GM19372 (cell line): Measurements from ENCODE around the gene JPH2.
"Not testable (repeated sequence)": the region's sequence is repeated elsewhere in the genome, so short reads cannot be mapped to it uniquely, and the experiment has no call there.

ENCODE experiments used
- ATAC-seq: cut with Tn5 transposase; IDR thresholded peaks from one replicate; pipeline ENCODE4 v1.9.1; 2021; ENCODE audit warnings: mild to moderate bottlenecking, low read depth, moderate library complexity; ENCODE audit not compliant: unreplicated experiment

Gene JPH2

GRCh38 chr20:44212792-44213191, 25.8 kb upstream of the JPH2 start:
- no peak for ATAC-seq

- peak; percentile 5 for ATAC-seq
Observed at GRCh38 chr20:44211177-44212039, 24.4 kb upstream of the JPH2 start.

GRCh38 chr20:44210406-44211176, 23.6 kb upstream of the JPH2 start, which contains the start of gene OSER1:
Gene OSER1, minus strand, starts transcription at chr20:44210771. Its CDS starts 3,814 bp downstream, at chr20:44206957.
- ATAC-seq = peak; percentile 78

- ATAC-seq = no peak
Observed at GRCh38 chr20:44209686-44210405, 22.9 kb upstream of the JPH2 start.

DNA sequence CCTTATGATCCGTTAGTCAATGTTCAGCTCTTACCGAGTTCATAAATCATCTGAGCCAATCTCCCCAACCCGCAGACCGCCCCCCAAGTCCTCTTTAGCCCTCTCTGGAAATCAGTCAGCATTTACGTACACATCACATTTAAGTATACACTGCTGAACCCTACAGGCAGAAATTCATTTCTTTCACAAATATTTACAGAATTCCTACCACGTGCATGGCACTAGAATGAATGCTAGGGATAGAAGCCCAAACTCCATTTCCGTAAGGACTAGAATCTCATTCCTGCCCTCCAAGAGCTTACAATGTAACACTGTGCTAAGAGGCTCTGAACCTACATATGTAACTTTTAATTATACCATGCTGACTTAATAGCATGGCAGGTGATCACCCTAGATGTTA, 21.8 kb upstream of the JPH2 start:
- no peak for ATAC-seq

- no peak for ATAC-seq
Observed at GRCh38 chr20:44208165-44208564, 21.2 kb upstream of the JPH2 start.

DNA sequence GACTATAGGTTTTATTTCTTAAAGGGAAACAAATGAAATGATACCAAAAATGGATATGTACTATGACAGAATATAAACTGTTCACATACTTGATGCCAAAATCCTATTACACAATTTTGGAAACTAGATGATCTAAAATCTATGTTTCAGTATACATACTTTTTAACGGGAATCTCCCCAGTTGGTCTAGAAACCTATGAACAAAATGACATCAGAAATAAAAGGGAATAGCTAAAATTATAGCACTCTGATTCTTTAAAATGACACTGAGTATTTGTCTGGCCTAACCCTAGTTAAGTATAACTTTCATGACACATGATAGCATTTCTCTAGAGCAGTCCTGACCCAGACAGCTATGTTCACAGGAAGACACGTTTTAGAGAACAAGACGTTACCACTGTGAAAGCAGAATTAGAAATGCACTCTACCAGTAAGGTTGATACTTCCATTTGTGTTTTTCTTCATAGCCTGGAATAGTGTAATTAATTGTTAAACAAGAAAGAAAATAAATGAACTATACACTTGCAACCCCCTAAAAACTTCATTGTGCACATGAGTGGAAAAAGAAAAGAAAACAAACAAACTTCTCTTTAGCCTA, 20.2 kb upstream of the JPH2 start:
- no peak for ATAC-seq

- ATAC-seq = no peak
Observed at GRCh38 chr20:44206132-44206531, 19.1 kb upstream of the JPH2 start.

DNA sequence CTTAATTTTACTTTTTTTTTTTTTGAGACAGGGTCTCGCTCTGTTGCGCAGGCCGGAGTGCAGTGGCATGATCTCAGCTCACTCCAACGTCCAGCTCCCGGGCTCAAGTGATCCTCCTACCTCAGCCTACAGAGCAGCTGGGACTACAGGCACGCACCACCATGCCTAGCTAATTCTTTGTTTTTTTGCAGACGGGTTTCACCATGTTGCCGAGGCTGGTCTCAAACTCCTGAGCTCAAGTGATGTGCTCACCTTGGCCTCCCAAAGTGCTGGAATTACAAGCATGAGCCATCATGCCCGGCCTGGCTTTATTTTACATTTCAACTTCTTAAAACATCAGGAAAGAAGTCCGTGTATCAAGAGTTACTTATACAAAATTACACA, 17.8 kb upstream of the JPH2 start:
- no peak for ATAC-seq

DNA sequence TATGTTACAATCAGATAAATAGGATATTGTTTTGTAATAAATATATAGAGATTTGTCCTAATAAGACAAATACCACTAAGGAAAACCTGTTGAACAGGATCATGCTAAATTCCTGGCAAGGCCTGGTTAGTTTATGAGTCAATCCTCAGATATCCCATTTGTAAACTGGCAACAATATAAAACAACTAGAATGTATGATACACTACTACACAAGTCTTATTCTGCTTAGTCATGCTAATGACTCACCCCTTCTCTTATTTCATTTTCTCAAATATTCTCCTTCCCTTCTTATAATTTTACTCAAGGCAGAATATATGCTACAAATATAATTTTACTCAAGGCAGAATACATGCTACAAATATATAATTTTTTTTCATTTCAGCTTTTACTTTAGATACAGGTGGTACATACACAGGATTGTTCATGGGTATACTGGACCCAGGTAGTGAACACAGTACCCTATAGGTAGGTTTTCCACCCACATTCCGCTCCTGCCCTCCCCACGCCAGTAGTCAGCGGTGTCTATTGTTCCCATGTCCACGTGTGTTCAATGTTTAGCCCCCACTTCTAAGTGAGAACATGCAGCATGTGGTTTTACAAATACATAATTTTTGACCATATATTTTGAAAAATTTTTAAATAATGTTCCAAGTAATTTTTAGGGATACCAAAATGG, 17.3 kb upstream of the JPH2 start:
- ATAC-seq = no peak

DNA sequence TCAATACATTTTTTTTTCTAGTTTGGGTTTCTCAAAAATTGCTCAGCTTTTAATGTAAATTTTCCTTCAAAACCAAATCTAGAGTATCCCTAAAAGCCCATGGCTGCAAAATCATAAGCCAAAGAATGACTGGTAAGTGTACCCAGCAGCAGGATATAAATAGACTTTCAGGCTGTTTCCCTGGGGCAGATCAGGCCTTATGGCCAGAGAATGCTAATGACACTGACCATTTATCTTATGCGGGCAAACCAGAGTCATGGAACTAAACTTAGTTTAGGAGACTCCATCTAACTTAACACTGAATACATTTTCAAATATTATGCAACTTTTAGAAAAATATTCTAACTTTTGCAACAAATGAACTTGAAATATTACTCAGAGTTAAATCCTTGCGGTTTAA, 16.2 kb upstream of the JPH2 start:
- no peak for ATAC-seq

GRCh38 chr20:44200983-44201382, 14.0 kb upstream of the JPH2 start:
- ATAC-seq = no peak

- ATAC-seq = no peak
Observed at GRCh38 chr20:44200371-44200770, 13.4 kb upstream of the JPH2 start.

DNA sequence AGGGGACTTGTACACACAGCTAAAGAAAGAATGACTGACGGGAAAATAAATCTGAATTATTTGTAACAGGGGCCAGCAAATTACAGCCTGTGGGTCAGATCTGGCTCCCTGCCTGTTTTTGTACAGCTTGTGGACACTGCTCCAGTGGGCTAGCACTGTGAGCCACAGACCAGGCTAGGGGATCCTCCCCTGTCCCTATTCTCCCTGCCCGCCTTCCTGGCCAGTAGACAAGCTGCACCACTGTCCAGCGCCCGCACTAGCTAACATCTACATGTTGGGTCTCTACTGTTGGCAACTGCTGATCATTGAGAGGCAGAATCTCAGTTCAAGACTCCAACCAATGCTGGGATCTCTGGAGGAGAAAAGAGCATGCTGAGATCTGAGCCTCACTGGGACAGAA, 12.9 kb upstream of the JPH2 start:
- no peak for ATAC-seq

GRCh38 chr20:44198872-44199271, 11.9 kb upstream of the JPH2 start:
- ATAC-seq = no peak

- ATAC-seq = no peak
Observed at GRCh38 chr20:44196271-44196670, 9.3 kb upstream of the JPH2 start.

DNA sequence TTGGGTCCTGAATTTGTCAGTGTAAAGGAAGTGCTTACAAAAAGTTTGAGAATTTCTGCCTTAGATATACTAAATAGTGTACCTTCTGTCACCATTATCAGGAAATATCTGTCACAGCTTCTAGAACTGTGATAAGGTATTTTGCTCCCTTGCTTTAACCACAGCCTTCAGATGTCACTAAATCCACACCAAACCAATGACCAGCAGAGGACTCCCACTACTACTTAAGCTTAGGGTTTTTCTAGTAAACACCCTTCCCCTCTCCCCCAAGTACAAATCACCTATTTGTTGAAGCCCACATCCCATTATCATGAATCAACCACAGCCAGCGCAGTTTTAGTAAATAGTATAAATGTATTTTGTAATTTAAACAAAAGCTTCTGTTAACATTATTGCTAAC, 8.6 kb upstream of the JPH2 start:
- no peak for ATAC-seq

- no peak for ATAC-seq
Observed at GRCh38 chr20:44193801-44194200, 6.8 kb upstream of the JPH2 start.

- ATAC-seq = not testable (repeated sequence)
Observed at GRCh38 chr20:44191640-44192039, 4.7 kb upstream of the JPH2 start.

GRCh38 chr20:44190197-44190852, 3.3 kb upstream of the JPH2 start:
- not testable (repeated sequence) for ATAC-seq
